Posterior cingulate gyrus (tissue), 11 donors: ENCODE measurements around the gene NEK1.

Source experiments
- DNase-seq, 10 donors: peaks; one replicate each; pipeline versions ENCODE4 v3.0.0 to v3.0.0-alpha.2; 2020 to 2021; ENCODE audit warnings: mixed read lengths in 3 of 10
- intact Hi-C: fragments of 100-400 bp; cut with DNase I; formaldehyde crosslinking; loops from one replicate; pipeline ENCODE4 v1.15.1; 2023

The NEK1 gene, protein sequence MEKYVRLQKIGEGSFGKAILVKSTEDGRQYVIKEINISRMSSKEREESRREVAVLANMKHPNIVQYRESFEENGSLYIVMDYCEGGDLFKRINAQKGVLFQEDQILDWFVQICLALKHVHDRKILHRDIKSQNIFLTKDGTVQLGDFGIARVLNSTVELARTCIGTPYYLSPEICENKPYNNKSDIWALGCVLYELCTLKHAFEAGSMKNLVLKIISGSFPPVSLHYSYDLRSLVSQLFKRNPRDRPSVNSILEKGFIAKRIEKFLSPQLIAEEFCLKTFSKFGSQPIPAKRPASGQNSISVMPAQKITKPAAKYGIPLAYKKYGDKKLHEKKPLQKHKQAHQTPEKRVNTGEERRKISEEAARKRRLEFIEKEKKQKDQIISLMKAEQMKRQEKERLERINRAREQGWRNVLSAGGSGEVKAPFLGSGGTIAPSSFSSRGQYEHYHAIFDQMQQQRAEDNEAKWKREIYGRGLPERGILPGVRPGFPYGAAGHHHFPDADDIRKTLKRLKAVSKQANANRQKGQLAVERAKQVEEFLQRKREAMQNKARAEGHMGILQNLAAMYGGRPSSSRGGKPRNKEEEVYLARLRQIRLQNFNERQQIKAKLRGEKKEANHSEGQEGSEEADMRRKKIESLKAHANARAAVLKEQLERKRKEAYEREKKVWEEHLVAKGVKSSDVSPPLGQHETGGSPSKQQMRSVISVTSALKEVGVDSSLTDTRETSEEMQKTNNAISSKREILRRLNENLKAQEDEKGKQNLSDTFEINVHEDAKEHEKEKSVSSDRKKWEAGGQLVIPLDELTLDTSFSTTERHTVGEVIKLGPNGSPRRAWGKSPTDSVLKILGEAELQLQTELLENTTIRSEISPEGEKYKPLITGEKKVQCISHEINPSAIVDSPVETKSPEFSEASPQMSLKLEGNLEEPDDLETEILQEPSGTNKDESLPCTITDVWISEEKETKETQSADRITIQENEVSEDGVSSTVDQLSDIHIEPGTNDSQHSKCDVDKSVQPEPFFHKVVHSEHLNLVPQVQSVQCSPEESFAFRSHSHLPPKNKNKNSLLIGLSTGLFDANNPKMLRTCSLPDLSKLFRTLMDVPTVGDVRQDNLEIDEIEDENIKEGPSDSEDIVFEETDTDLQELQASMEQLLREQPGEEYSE (N-terminal part only)

DNA sequence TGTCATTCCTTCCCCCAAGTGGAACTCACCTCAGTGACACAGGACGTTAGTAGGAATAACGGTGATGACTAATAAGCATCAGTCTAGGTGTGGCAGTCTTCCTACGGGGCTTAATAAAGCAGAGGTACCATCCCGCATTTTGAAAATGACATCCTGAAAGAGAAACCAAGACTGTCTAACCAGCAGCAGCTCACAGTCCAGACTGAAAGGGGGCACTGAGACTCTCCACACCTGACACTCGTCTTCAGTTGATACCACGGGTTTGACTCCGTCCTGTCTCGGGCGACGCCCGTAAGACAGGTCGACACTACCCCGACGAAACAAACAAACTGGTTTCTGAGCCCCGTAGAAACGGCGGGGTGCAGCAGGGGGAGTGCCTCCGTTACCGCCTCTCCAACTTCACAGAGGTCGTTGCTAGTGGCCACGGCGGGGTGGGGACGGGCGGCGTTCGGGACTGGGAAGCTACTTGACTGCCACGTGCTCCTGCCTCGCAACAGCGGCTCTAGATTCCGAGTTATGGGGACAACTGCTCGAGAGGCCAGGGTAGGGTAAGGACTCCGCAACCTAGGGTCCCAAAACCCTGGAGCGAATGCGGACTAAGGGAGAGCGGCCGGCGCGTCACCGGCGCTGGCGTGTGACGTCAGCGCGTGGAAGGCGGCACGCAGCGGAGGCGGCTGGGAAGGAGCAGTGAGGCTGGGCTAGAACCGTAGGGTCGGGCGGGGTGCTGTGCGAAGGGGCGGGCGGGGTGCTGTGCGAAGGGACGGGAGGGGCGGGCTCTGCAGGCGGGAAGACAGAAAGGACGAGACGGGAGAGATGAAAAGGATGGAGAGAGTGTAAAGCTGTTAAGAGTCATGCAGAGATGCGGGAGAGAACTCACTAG is at the start of gene NEK1:
Gene NEK1, minus strand, starts transcription at position 593 of the 880 bp plus-strand sequence. CDS start 9,953 bp downstream, outside the sequence.
- intact Hi-C loops = loop anchor here (1.0 to 5.0 kb wide), 5 partner anchors 8 to 477 kb away; partner anchors contain the start of genes AADAT, CLCN3 and MFAP3L
- DNase-seq = peak; percentile 75 to 98 (median 87)

DNA sequence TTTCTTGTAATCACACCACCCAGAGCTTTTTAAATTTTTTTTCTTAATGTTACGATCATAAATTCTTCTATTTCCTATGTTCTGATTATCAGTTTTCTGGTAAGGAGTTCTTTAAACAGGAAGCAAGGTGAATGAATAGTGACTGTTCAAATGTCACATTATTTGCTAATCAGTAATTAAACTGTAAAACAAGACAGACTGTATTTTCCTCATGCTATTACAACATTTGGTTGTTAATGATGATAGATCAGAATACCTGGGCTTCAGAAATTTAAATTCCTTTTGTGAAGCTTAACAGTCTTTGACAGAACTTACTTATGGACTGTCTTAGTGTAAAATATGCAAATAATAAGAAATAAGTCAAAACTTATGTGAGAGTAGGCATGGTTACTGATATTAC is 49.4 kb upstream of the NEK1 start:
- intact Hi-C loops = loop anchor here (2.0 kb wide), 1 partner anchor 41 kb away; the partner anchor contains the start of gene CLCN3
- no peak for DNase-seq

DNA sequence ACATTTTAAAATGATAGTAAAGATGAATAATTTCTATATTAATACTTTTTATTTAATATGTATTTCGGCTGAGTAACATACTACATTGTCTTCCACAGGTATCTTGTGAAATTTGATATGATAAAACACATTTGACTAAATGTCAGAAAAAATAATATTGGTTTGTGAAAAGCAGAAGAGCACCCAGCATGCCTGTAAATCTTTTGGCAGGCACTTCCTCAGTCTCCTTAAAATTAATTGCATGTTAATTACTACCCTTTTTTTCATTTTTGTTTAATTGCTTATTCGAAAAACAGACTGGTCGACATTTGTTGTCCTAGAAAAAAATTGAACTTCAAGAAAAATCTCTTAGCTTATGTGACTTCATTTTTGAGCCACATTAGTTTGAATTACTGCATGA is 48.5 kb upstream of the NEK1 start:
- intact Hi-C loops = loop anchor here (2.0 kb wide), 1 partner anchor 40 kb away; the partner anchor contains the start of gene CLCN3
- no peak for DNase-seq

DNA sequence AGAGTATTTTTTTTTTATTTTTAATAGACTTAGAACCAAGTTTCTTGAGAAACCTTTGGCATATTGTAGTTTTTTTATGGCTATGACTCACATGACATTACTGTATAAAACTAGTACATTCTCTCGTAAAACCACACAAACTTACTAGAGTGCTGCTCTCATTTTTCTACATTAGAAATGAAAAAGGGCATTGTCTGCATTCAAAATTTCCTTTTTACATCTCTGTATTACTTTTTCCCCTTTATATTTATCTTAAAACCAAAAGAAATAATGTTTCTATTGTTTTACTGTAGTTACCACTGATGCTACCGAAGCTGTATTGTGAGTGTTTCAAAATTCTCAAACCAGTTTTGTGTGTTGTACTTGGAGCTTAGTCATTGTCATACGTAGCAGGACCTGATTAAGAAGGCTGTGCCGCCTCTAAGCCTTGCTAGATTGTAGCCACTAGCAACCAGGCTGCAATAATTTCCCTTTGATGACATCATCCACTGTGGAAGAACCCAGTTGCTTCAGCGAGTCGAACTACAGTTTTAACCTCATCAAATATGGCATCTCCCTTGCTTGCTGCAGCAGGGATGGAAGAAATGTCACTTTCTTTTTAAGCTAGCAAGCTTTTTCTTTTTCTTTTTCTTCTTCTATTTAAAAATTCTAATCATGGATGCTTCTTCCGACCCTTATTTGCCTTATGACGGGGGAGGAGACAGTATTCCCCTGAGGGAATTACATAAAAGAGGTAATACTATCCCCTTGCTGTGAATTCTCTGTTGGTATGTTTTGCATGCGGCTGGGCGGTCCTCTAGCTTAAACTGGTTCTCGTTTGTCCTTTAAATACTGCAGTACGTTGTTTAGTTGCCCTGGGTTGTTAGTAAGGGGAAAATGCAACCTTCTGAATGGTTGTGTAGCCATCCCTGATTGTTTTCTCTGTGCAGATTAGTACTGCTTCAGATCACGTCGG is 47.6 kb upstream of the NEK1 start:
- intact Hi-C loops = loop anchor here (2.0 kb wide), 1 partner anchor 39 kb away; the partner anchor contains the start of gene CLCN3
- DNase-seq = peak in 6 of 10 donors; percentile 40 to 91 (median 44)

DNA sequence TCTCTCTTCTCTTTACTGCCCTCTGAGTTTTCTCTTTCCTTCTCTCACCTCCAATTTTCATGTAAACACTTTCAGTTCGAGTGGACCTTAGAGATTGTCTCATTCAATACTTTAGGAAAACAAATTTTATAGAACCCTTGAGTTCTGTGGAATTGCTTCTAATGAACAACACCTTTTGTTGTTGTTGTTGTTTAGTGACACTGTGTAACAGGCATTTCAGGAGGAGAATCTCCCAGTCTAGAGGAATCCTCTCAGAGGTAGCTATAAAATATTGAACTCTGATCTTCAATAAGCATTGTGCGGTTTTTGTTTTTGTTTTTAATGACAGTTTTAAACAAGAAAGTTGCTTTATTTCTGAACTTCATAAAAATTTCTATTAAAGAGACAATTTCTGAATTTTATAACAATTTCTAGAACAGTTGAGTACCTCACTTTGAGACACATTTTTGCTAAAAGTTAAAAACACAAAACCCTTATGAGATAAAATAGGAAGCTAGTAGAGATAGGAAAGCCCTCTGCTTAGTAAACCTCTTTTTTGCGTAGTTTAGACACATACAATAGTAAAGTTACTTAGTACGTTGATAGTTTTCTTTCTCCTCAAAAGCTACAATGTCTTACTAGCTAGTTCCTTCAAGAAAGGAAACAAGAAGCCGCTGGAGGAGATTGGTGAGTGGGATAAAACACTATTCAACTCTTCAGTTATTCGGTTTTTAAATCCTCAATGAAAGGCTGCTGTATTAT is 46.8 kb upstream of the NEK1 start:
- DNase-seq = no peak
- intact Hi-C loops = no loop called here

DNA sequence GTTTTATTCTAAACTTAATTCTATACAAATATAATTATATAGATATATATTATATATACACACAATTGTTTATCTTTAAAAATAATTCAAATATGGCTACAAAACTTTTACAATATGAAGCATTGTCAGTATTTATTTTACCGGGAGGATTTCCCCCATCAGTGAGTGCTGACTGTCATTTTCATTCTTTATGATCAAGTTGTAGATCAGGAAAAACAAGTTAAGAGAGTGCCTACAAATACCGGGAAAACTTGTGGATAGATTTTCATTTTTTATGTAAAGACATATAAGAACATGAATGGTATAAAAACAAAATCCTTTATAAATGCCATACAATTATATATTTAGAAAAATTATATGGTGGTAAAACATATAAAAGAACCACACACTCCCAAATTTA is 45.8 kb upstream of the NEK1 start:
- intact Hi-C loops = no loop called here
- no peak for DNase-seq

DNA sequence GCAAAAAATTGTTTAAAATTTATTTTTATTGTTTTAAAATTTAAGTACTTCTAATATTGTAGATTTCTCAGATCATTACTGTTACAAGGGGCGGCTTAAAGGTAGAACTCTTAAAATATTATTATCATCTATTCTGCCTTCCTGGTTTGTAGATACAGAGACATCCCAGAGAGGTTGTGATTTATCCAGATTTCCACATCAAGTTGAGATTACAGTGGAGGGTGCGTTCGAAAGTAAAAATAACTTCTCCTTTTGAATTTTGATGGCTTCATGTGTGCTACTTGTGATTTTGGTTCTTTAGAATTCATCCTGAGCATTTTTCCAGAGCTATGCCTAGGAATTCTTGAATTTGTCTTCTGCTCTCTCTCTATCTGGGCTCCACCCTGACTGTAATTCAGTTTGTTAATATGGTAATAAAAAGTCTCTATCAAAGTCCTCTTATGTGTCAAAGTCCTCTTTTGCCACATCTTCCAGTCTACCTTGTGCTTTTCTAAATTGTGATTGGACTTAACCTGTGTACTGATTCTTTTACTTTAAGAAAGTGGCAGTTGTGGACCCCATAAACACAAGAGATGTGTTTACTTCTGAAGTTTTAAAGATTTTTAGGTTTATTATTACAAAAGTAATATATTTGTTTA is 45.2 kb upstream of the NEK1 start:
- intact Hi-C loops = no loop called here

DNA sequence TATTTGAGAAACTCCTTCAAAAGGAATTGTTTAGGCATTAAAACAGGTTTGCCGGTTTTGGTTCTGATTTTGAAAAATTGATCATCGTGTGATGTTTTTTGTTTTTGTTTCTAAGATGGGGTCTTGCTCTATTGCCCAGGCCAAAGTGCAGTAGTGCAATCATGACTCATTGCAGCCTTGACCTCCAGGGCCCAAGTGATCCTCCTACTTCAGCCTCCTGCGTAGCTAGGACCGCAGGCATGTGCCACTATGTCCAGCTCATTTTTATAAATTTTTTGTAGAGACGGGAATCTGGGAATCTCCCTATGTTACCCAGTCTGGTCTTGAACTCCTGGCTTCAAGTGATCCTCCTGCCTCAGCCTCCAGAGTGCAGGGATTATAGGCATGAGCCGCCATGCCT is 43.0 kb upstream of the NEK1 start:
- intact Hi-C loops = no loop called here
- no peak for DNase-seq

More for the DNA sequence above, 45.2 kb upstream of the NEK1 start:
- no peak for DNase-seq

DNA sequence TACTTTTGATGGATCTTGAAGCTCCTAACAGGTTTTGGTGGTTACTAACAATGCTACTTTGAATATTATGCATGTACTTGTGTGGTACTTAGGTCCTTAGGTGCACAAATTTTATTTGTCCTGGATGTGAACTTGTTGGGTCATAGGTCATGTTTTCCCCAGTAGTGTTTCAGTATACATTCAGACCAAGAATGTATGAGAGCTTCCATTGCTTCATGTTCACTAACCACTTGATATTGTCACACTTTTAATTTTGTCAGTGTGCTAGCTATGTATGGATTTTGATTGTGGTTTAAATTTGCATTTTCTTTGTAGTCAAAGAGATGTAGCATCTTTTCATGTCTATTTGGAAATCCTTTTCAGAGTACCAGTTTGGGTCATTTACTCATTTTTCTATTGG is 40.2 kb upstream of the NEK1 start:
- DNase-seq = no peak
- intact Hi-C loops = no loop called here

DNA sequence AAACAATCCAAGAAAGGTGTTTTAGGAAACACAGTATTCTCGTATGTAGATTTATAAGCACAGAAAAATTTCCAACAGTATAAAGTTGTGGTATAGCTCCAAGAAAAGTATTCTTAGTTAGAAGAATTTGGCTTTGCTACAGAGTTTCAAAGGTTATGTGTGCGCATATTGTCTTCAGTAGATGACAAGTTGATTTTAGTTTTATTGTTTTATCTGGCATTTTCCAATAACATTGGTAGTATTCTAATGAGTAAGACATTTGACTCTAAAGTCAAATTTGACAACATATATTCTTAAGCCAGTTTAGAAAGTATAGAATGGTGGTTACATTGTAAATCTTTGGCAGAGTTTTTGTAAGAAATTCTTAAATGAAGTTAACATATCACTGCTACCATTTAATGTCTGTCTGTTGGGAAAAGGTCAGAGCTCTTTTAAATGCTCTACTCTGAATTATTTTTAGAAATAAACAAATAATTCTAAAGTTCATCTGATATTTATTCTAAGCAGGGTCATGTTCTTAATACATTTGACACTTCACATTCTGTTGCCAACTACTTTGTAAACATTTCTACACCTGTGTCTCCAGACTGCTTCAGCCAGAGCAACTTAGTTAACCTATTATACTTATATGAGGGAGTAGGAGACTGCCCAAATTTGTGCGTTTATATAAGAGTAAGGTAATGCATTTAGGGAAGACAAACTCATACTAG is 38.0 kb upstream of the NEK1 start:
- DNase-seq = no peak
- intact Hi-C loops = no loop called here

DNA sequence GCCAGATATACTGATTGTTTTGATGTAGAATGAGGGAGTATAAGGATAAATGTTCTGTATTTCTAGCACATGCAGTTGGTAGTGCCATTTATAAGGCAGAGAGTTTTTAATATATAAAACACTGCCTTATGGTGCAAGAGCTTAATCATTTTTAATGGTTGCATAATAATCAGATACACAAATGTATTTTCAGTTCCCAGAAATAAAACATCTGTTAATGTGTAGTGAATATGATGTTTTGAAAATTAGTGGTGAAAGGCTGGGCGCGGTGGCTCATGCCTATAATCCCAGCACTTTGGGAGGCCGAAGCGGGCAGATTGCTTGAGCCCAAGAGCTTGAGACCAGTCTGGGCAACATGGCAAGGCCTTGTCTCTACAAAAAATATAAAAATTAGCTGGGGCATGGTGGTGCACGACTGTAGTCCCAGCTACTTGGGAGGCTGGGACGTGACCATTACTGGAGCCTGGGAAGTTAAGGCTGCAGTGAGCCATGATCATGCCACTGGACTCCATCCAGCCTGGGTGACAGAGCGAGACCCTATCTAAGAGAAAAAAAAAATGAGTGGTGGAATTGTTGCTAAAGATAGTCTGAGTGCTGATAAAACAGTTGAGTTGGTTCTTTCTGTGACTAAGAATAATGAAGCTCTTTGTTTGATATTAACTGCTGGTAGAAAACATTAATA is 37.3 kb upstream of the NEK1 start:
- intact Hi-C loops = no loop called here
- no peak for DNase-seq

DNA sequence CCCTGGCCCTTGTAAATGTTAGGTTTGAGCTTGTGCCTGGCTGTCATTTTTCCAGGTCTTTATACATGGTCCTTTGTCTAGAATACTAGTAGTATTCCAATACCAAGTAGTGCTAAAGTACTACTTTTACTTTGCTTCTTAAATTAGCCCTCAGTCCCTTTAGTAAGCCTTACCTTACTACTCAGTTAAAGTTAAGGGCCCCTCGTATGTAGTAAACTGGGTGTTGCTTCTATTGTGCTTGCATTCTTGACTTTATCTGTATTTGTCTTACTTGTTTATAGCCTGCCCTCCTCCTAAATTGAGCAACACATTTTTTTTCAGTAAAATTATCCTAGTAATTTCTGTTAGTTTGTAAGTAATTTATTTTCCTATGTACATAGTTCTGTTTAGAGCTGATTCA is 33.2 kb upstream of the NEK1 start:
- DNase-seq = no peak
- intact Hi-C loops = no loop called here

DNA sequence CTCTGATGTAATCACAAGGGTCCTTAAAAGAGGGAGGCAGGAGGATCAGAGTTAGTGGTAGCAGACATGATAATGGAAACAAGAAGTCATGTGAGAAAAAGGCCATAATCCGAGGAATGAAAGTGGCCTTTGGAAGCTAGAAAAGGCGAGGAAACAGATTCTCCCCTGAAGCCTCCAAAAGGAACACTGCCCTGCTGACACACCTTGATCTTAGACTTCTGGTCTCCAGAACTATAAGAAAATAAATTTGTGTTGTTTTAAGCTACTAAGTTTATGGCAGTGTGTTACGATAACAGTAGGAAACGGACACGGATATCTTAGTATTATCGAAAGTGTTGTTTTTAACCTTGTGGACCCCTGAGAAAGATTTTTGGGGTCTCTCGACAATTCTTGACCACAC is 32.4 kb upstream of the NEK1 start:
- intact Hi-C loops = no loop called here
- no peak for DNase-seq

DNA sequence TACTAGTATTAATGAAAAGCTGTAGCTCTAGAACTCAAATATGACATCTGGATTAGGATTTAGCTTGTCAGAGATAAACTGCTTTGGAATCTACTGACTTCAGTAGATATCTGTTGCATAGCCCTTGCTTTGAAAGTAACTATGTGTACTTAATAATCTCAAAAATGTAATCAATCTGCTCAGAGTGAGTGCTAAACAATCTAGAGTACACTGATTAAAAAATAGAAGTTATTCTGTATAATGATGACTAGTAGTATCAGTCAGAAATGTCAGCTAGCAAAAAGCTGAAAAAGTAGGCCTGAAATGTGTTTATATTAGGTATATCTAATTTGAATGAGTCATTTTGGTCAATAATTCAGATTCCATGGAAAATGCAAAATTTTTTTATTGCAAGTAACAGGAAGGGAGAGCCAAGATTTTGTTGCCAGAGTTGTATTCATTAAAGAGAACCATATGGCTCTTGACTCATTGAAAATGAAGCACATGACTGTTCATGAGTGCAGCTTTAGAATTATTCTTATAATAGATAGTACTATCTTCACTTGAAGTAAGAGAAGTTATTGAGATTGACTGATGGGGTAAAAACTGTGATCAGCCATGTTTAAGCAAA is 28.0 kb upstream of the NEK1 start:
- DNase-seq = no peak
- intact Hi-C loops = no loop called here

DNA sequence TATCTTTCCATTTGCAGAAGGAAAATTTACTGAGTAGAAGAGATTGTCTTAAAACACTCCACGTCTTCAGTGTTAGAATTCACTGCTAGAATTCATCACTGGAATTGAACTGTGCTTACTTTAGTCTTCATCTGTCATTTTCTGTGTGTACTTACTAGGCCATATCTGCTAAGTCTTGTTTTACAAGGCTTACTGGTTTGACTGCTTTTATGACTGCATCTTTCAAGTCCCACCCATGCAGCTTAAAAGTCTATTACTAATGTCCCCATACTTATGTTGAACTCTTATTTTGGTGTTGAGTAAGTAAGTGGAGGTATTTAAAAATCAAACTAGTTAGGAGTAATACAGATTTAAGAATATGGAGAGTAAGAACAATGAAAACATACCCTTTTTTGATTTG is 22.6 kb upstream of the NEK1 start:
- intact Hi-C loops = no loop called here
- no peak for DNase-seq

DNA sequence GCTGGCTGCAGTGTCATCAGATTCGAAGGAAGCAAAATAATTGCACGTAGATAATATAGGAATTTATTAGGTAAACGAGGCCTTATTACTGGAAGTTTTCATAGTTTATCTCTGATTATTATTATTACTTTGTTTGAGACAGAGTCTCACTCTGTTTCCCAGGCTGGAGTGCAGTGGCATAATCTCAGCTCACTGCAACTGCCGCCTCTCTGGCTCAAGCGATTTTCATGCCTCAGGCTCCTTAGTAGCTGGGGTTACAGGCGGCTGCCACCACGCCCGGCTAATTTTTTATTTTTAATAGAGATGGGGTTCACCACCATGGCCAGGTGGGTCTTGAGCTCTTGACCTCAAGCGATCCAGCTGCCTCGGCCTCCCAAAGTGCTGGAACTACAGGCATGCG is 20.5 kb upstream of the NEK1 start:
- intact Hi-C loops = no loop called here
- DNase-seq = no peak
